ENCODE measurements around the gene PML. TPM values are rescaled to one million over a fixed set of nuclear protein-coding genes. Genes with fewer than 3 reads are reported as not detected.

PML gene
- total and polyA plus RNA-seq, 2 of the 4 experiments (the other 2 are of a cell fraction), result 8.8 to 22.6 TPM

GRCh38 chr15:73968461-73968860 is 26.1 kb upstream of the PML start:
- ChIA-PET POLR2A (ENCODE audit: unreplicated experiment) (no interaction called here), CTCF (interaction anchor here (1.0 to 1.4 kb wide), 2 partner anchors 17 to 69 kb away, joined by 3 to 5 read pairs; no protein-coding TSS in a partner anchor)
- intact Hi-C loops (cut with micrococcal nuclease) (no loop called here), in situ Hi-C loops (cut with MboI; ENCODE audit: low sequenced_read_pairs) (no loop called here), dilution Hi-C loops (cut with HindIII; ENCODE audit: low sequenced_read_pairs, unreplicated experiment) (no loop called here)
- Histone ChIP-seq H4K5ac (ENCODE audit: low read depth, low read length) (no peak overlapping the region), H3K79me1 (ENCODE audit: low read depth in 1 of 2, low read length in 2 of 2) (no peaks in the 10 kb centered on the region), H4K20me1 (ENCODE audit: insufficient read depth, low read length) (no peaks in the 10 kb centered on the region), H3K9me3 (ENCODE audit: control insufficient read depth, insufficient read depth, low read length) (no peaks in the 10 kb centered on the region), H2AK5ac (ENCODE audit: low read depth, low read length) (no peak overlapping the region), H3K18ac (ENCODE audit: low read depth, low read length) (no peak overlapping the region), H3K4me2 (ENCODE audit: low read depth, low read length) (no peak overlapping the region), H3K9ac (ENCODE audit: low read depth, low read length) (no peak overlapping the region), H4K91ac (ENCODE audit: insufficient read depth, low read depth, low read length) (no peak overlapping the region), H3K27ac (ENCODE audit: insufficient read depth, low read length) (no peak overlapping the region), H2BK15ac (ENCODE audit: low read depth, low read length) (no peak overlapping the region), H3K27me3 (ENCODE audit: control insufficient read depth, insufficient read depth, low read length) (no peaks in the 10 kb centered on the region), H3K9me1 (ENCODE audit: insufficient read depth, low read length) (peaks cover 6% of the 10 kb centered on the region), H3K56ac (ENCODE audit: extremely low read depth, insufficient read depth, low read length) (no peak overlapping the region), H3K23ac (ENCODE audit: low read depth, low read length) (no peak overlapping the region), H3K4me3 (ENCODE audit: insufficient read depth, low read depth, low read length) (no peak overlapping the region), H4K8ac (ENCODE audit: low read depth in 2 of 2, low read length in 2 of 2) (no peak overlapping the region), H2BK120ac (ENCODE audit: low read depth, low read length) (no peak overlapping the region), H3K36me3 (ENCODE audit: control insufficient read depth, insufficient read depth, low read length) (no peaks in the 10 kb centered on the region), H3K4ac (ENCODE audit: low read depth, low read length) (no peak overlapping the region), H2AK9ac (replicated peaks; ENCODE audit: low read depth, low read length, poor library complexity) (no peak overlapping the region), H3K4me1 (ENCODE audit: control insufficient read depth, insufficient read depth, low read length) (peaks cover 11% of the 10 kb centered on the region), H2BK5ac (ENCODE audit: low read depth, low read length, poor library complexity, severe bottlenecking) (no peak overlapping the region), H2AFZ (replicated peaks; ENCODE audit: low read length, poor library complexity) (no peak overlapping the region), H3K14ac (replicated peaks; ENCODE audit: low read depth, low read length) (no peak overlapping the region), H2BK20ac (ENCODE audit: low read depth, low read length) (no peak overlapping the region)
- no CpG with 5 or more reads among the region's 3 CpGs for WGBS, 2 experiments (ENCODE audit: extremely low coverage in 2 of 2, insufficient read length in 1 of 2)
- TF ChIP-seq MAFK (IDR thresholded peaks at IDR 0.05; ENCODE audit: low read depth, low read length) (no peak), FOS (IDR thresholded peaks at IDR 0.05; ENCODE audit: low read depth, low read length) (no peak), RAD21 (IDR thresholded peaks at IDR 0.05; ENCODE audit: low read length) (no peak)
- no TSS peak for BruUV-seq (replicated peaks)
- DNase-seq, result no peak
- no peak for ATAC-seq (ENCODE audit: low read depth)

Data from IMR-90 (cell line).